Large intestine (tissue), 3 donors: Measurements from ENCODE around the gene RABL2A. TPM values are rescaled to one million over a fixed set of nuclear protein-coding genes. Genes with fewer than 3 reads are reported as not detected.
"Not testable (repeated sequence)": the region's sequence is repeated elsewhere in the genome, so short reads cannot be mapped to it uniquely, and the experiment has no call there.

Source experiments
- DNase-seq, 2 donors: peaks; one replicate each; pipeline versions ENCODE4 v3.0.0 to v3.0.0-alpha.2; 2013
- H3K27ac ChIP-seq: one replicate; pipeline ENCODE4 v1.5.1; 2013; ENCODE audit warnings: low read length
- H3K27me3 ChIP-seq: 2 replicates; pipeline ENCODE4 v1.6.1; 2013; ENCODE audit warnings: low read length; ENCODE audit not compliant: control insufficient read depth, insufficient read depth
- H3K36me3 ChIP-seq: 2 replicates; pipeline ENCODE4 v1.6.1; 2013; ENCODE audit warnings: low read length; ENCODE audit not compliant: control insufficient read depth, insufficient read depth
- H3K4me1 ChIP-seq: one replicate; pipeline ENCODE4 v1.6.1; 2013; ENCODE audit warnings: low read length; ENCODE audit not compliant: control insufficient read depth, insufficient read depth
- H3K4me3 ChIP-seq: one replicate; pipeline ENCODE4 v1.5.1; 2013; ENCODE audit warnings: low read length
- H3K9me3 ChIP-seq: one replicate; pipeline ENCODE4 v1.6.1; 2013; ENCODE audit warnings: mild to moderate bottlenecking, low read depth, low read length, moderate library complexity; ENCODE audit not compliant: control insufficient read depth
- WGBS: methylation state at CpG from one replicate; pipeline ENCODE4 v1.1.5; 2013; ENCODE audit warnings: low lambda C conversion rate; ENCODE audit not compliant: insufficient coverage; 5-methylcytosine and 5-hydroxymethylcytosine counted together
- polyA plus RNA-seq: library from polyadenylated mRNA; unstranded; fragments of 120-200 nt; gene quantifications from one replicate; pipeline ENCODE4 v1.2.1, GENCODE V29; 2013

The RABL2A gene
- polyA plus RNA-seq, 1 donor, result 35.8 TPM

DNA sequence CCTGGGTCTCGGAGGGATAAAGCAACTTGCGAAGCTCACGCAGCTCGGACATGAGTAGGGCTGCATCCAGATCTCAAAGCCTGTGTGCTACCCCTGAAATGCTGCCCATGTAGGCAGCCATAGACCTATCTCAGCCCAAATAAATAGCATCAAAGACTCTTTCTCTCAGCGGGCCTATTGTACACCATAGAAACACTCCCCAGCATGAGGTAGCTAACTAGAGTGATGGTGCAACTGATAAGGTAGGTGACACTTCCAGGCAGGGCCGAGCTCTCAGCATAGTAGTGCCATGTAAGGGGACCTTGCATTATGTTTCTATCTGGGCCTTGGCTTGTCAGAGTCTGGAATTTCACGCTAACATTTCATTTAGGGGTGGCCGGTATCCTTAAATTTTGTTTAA lies 52.4 kb downstream of the RABL2A start:
- H3K27me3 ChIP-seq, result no peaks in the 10 kb centered on the region
- DNase-seq, result no peak
- no peak overlapping the region for H3K27ac ChIP-seq
- no peaks in the 10 kb centered on the region for H3K9me3 ChIP-seq
- H3K4me1 ChIP-seq, result no peaks in the 10 kb centered on the region
- WGBS, result 80% methylated on average over 1 of the region's 8 CpGs
- no peak overlapping the region for H3K4me3 ChIP-seq
- H3K36me3 ChIP-seq, result no peaks in the 10 kb centered on the region

DNA sequence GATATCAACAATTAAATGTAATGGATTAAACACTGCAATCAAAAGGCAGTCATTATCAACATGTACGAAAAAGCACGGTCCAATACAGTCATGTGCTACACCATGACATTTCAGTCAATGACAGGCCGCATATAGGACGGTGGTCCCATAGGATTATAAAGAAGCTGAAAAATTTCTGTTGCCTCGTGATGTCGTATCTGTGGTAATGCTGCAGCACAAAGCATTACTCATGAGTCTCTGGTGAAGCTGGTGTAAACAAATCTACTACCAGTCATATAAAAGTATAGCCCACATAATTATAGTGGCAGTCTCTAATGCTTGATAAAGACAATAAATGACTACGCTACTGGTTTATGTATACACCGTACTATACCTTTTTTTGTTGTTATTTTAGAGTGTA lies 58.4 kb downstream of the RABL2A start:
- Histone ChIP-seq H3K36me3 (no peaks in the 10 kb centered on the region), H3K9me3 (no peaks in the 10 kb centered on the region), H3K4me1 (no peaks in the 10 kb centered on the region), H3K27me3 (no peaks in the 10 kb centered on the region), H3K27ac (no peak overlapping the region), H3K4me3 (no peak overlapping the region)
- WGBS, result 100% methylated on average over 1 of the region's 8 CpGs
- no peak for DNase-seq

DNA sequence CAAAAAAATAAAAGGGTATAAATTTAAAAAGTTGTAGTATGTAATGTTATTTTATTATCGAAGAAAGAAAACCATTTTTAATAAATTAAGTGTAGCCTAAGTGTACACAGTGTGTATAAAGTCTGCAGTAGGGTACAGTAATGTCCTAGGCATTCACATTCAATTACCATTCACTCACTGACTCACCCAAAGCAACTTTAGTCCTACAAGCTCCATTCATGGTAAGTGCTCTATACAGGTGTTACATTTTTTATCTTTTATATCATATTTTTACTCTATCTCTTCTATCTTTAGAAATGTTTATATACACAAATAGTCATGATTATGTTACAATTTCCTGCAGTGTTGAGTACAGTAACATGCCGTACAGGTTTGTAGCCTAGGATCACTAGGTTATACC lies 59.5 kb downstream of the RABL2A start:
- no peaks in the 10 kb centered on the region for H3K27me3 ChIP-seq
- no peak for DNase-seq
- no peaks in the 10 kb centered on the region for H3K9me3 ChIP-seq
- H3K4me3 ChIP-seq, result no peak overlapping the region
- H3K36me3 ChIP-seq, result no peaks in the 10 kb centered on the region
- no peaks in the 10 kb centered on the region for H3K4me1 ChIP-seq
- no peak overlapping the region for H3K27ac ChIP-seq
- 83% methylated on average over 1 of the region's 2 CpGs for WGBS

DNA sequence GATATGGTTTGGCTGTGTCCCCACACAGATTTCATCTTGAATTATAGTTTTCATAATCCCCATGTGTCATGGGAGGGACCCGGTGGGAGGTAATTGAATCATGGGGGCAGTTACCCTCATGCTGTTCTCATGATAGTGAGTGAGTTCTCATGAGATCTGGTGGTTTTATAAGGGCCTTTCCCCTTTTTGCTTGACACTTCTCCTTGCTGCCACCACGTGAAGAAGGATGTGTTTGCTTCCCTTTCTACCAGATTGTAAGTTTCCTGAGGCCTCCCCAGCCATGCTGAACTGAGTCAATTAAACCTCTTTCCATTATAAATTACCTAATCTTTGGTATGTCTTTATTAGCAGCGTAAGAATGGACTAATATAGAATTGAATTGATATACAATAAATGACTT lies 63.8 kb downstream of the RABL2A start:
- not testable (repeated sequence) for H3K36me3 ChIP-seq, H3K9me3 ChIP-seq, DNase-seq, H3K27ac ChIP-seq, H3K4me3 ChIP-seq, H3K4me1 ChIP-seq, H3K27me3 ChIP-seq
- 63% methylated on average over 1 of the region's 3 CpGs for WGBS

Other genes with a start within 250 kb of the RABL2A start
- gene ZNG1B, start 189.6 kb upstream of the RABL2A start, polyA plus RNA-seq, result 38.4 TPM
- gene FOXD4L1, start 128.6 kb upstream of the RABL2A start, polyA plus RNA-seq, result 0.07 TPM
- gene SLC35F5, start 129.4 kb downstream of the RABL2A start, polyA plus RNA-seq, result 73.7 TPM